Left ventricle myocardium inferior (tissue), 1 donor: Measurements from ENCODE around the gene RMC1. TPM values are rescaled to one million over a fixed set of nuclear protein-coding genes. Genes with fewer than 3 reads are reported as not detected.
A peak's percentile ranks its signal among the peaks of the same experiment; 100 is the strongest.
"Not testable (repeated sequence)": the region's sequence is repeated elsewhere in the genome, so short reads cannot be mapped to it uniquely, and the experiment has no call there.

Experiments used
- DNase-seq: peaks from one replicate; pipeline ENCODE4 v3.0.0-alpha.2; 2020
- H3K27ac ChIP-seq: fragments of 200-600 bp; replicated peaks from 2 replicates; pipeline ENCODE4 v1.8.0; 2021
- H3K27me3 ChIP-seq: fragments of 200-600 bp; 2 replicates; pipeline ENCODE4 v1.8.0; 2021; ENCODE audit warnings: low read depth
- H3K36me3 ChIP-seq: fragments of 200-600 bp; 2 replicates; pipeline ENCODE4 v1.8.0; 2021
- H3K4me1 ChIP-seq: fragments of 200-600 bp; 2 replicates; pipeline ENCODE4 v1.8.0; 2021
- H3K4me3 ChIP-seq: fragments of 200-600 bp; 2 replicates; pipeline ENCODE4 v1.8.0; 2021; ENCODE audit warnings: mild to moderate bottlenecking, moderate library complexity
- H3K9me3 ChIP-seq: fragments of 200-600 bp; replicated peaks from 2 replicates; pipeline ENCODE4 v1.8.0; 2021
- CTCF ChIP-seq: fragments of 200-600 bp; IDR thresholded peaks from 2 replicates; pipeline ENCODE4 v1.8.0; 2021; ENCODE audit warnings: antibody characterized with exemption, mild to moderate bottlenecking, borderline replicate concordance
- intact Hi-C: fragments of 100-400 bp; cut with micrococcal nuclease; formaldehyde crosslinking; loops from one replicate; pipeline ENCODE4 v1.11.0; 2022
- total RNA-seq: library from RNA; stranded (reverse); fragmentation: NEBNext Ultra II Directional; extraction: Animal tissue kit (Norgen Biotek cat#: 25700); gene quantifications from one replicate; pipeline ENCODE4 v1.2.1, GENCODE V29; 2021
- donor health status: DM: no; HTN: yes; CAD: no; lungs with severe emphysema.

The RMC1 gene
- total RNA-seq, 1 donor from 2014 or later = 14.7 TPM

GRCh38 chr18:23574611-23575308, 71.4 kb downstream of the RMC1 start:
- Histone ChIP-seq H3K27ac (peak overlapping the region; percentile 7), H3K9me3 (no peaks in the 10 kb centered on the region), H3K4me3 (no peak overlapping the region), H3K27me3 (no peaks in the 10 kb centered on the region), H3K4me1 (peaks cover 54% of the 10 kb centered on the region), H3K36me3 (peaks cover 26% of the 10 kb centered on the region)
- TF ChIP-seq CTCF = no peak
- intact Hi-C loops = no loop called here
- DNase-seq = no peak

GRCh38 chr18:23575309-23575651, 72.0 kb downstream of the RMC1 start:
- Histone ChIP-seq H3K4me1 (peaks cover 58% of the 10 kb centered on the region), H3K36me3 (peaks cover 21% of the 10 kb centered on the region), H3K9me3 (no peaks in the 10 kb centered on the region), H3K27me3 (no peaks in the 10 kb centered on the region), H3K4me3 (no peak overlapping the region), H3K27ac (peak overlapping the region; percentile 7)
- intact Hi-C loops = no loop called here
- TF ChIP-seq CTCF = no peak
- DNase-seq = no peak

GRCh38 chr18:23577521-23577920, 74.2 kb downstream of the RMC1 start:
- peaks cover 59% of the 10 kb centered on the region for H3K4me1 ChIP-seq
- H3K27ac ChIP-seq, H3K4me3 ChIP-seq, DNase-seq, H3K36me3 ChIP-seq, H3K9me3 ChIP-seq, intact Hi-C loops, H3K27me3 ChIP-seq: not testable (repeated sequence)

- peaks cover 9% of the 10 kb centered on the region for H3K36me3 ChIP-seq
- no peaks in the 10 kb centered on the region for H3K9me3 ChIP-seq
- DNase-seq = no peak
- TF ChIP-seq CTCF = no peak
- no peak overlapping the region for H3K4me3 ChIP-seq
- peaks cover 57% of the 10 kb centered on the region for H3K4me1 ChIP-seq
- no peak overlapping the region for H3K27ac ChIP-seq
- intact Hi-C loops = no loop called here
- H3K27me3 ChIP-seq = no peaks in the 10 kb centered on the region
Measured at GRCh38 chr18:23578067-23578701, 74.9 kb downstream of the RMC1 start.

GRCh38 chr18:23578891-23579653, 75.8 kb downstream of the RMC1 start:
- Histone ChIP-seq H3K4me1 (peaks cover 57% of the 10 kb centered on the region), H3K9me3 (no peaks in the 10 kb centered on the region), H3K27me3 (no peaks in the 10 kb centered on the region), H3K36me3 (peaks cover 9% of the 10 kb centered on the region), H3K4me3 (no peak overlapping the region), H3K27ac (no peak overlapping the region)
- DNase-seq = no peak
- intact Hi-C loops = no loop called here
- TF ChIP-seq CTCF = no peak
